ES-I3 (cell line): Measurements from ENCODE around the gene GNPTG.

Source experiments
- H3K36me3 ChIP-seq: 2 replicates; pipeline ENCODE4 v1.6.1; 2013; ENCODE audit warnings: mild to moderate bottlenecking, low read length, control low read depth, moderate library complexity; ENCODE audit not compliant: insufficient read depth
- H3K4me1 ChIP-seq: 2 replicates; pipeline ENCODE4 v1.6.1; 2013; ENCODE audit warnings: mild to moderate bottlenecking, control low read depth, low read length; ENCODE audit not compliant: insufficient read depth
- H3K9ac ChIP-seq: 2 replicates; pipeline ENCODE4 v1.6.1; 2013; ENCODE audit warnings: low read depth, mild to moderate bottlenecking, low read length, moderate library complexity
- H3K9me3 ChIP-seq: 2 replicates; pipeline ENCODE4 v1.6.1; 2013; ENCODE audit warnings: mild to moderate bottlenecking, low read length, moderate library complexity; ENCODE audit not compliant: control insufficient read depth, insufficient read depth

The GNPTG gene

DNA sequence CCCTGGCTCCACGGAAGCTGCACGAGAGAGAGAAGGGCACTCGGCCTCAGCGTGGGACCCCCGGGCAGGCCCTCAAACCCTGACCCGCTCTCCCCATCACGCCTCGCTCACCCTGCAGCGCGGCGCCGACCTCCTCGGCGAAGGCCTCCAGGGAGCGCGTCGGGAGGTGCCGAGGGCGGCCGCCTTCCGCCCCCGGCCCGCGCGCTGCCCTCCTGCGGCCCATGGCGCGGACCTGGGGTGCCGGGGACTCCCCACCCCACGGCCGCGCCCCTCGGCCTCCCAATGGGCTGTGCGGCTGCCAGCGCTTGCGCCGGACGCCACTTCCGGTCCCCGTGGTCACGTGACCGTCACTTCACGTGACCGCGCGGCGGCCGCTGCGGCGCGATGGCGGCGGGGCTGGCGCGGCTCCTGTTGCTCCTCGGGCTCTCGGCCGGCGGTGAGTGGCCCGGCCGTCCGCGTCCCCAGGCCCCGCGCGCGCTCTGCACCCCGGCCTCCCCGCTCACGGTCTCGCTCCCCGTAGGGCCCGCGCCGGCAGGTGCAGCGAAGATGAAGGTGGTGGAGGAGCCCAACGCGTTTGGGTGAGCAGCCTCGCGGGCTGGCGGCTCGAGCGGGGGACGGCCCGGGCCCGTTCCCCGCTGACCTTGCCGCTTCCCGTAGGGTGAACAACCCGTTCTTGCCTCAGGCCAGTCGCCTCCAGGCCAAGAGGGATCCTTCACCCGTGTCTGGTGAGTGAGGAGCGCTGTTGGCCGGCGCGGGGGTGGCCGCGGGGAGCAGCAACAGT lies at the start of gene GNPTG, which contains the start of gene TSR3:
Gene GNPTG (plus strand): TSS at position 350 of the 781 bp plus-strand sequence. CDS start 35 bp downstream, at position 385.
Gene TSR3 (minus strand): TSS at position 297 of the 781 bp plus-strand sequence. CDS start 74 bp downstream, at position 223.
- H3K9ac ChIP-seq: peak within 1 kb of the TSS; percentile 72
- 0 out of 2 replicates have a peak, but pooled peaks cover 3% of the 10 kb centered on the region for H3K4me1 ChIP-seq
- H3K36me3 ChIP-seq: no peaks in the 10 kb centered on the region
- H3K9me3 ChIP-seq: no peaks in the 10 kb centered on the region

DNA sequence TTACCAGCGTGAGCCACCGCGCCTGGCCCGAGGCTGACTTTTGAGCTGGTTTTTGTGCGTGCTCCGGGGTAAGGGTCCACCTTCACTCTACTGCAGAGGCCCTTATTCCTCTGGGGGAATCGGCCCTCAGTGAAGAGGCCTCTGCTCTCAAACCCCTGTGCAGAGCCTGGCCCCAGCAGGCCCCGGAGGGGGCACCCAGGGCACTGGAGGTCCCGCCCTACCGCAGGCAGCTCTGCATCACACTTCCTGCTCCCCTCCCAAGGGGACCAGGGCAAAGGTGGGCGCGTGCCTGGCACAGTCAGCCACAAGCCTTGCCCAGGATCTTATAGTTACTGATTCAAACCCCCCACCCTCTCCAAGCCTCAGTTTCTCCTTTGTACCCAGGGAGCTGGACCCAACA lies 45.9 kb upstream of the GNPTG start:
- peaks cover 4% of the 10 kb centered on the region; the same call in 1 of the 2 replicates for H3K4me1 ChIP-seq
- H3K9ac ChIP-seq: no peak overlapping the region
- no peaks in the 10 kb centered on the region for H3K36me3 ChIP-seq

DNA sequence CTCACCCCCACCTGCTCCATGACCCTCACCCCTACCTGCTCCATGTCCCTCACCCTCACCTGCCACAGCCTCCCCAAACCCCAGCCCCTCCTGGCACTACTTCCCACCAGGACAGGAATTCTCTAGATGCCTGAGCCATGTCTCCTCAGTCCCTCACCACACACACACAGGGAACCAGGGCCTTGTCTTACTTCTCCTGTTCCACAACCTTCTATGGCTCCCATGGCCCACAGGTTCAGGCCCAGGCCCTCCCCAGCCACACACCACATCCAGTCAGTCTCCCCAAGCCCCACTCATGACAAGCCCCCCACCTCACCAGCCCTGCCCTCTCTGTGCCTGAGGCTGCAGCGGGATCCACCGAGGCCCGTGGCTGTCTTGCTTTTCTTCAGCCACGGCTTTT lies 45.4 kb upstream of the GNPTG start:
- peaks cover 6% of the 10 kb centered on the region; the same call in 1 of the 2 replicates for H3K4me1 ChIP-seq
- no peak overlapping the region for H3K9ac ChIP-seq

More for the DNA sequence above, 45.9 kb upstream of the GNPTG start:
- no peaks in the 10 kb centered on the region for H3K9me3 ChIP-seq

DNA sequence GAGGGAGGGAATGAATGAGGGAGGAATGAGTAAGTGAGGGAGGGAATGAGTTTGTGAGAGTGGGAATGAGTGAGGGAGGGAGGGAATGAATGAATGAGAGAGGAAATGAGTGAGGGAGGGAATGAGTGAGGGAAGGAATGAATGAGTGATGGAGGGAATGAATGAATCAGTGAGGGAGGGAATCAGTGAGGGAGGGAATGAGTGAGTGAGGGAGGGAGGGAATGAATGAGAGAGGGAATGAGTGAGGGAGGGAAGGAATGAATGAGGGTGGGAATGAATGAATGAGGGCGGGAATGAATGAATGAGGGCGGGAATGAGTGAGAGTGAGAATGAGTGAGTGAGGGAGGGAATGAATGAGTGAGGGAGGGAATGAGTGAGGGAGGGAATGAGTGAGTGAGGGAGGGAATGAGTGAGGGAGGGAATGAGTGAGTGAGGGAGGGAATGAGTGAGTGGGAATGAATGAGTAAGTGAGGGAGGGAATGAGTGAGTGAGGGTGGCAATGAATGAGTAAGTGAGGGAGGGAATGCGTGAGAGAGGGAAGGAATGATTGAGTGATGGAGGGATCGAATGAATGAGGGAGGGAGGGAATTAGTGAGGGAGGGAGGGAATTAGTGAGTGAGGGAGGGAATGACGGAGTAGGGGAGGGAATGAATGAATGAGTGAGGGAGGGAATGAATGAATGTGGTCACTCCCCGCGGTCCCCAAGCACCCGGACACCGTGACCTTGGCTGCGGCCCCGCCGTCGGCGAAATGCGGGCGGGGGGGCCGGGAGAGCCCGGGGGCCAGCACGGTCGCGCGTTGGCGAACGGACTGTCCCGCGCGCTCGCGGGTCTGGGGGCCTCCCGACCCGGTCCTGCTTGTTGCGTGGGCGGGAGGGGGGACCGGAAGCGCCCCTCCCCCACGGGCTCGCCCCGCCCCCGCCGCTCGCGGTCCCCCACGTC lies 43.4 kb upstream of the GNPTG start:
- H3K36me3 ChIP-seq: no peaks in the 10 kb centered on the region; the same call in 1 of the 2 replicates
- peak overlapping the region; percentile 56; the same call in 1 of the 2 replicates for H3K9ac ChIP-seq
- H3K9me3 ChIP-seq: no peaks in the 10 kb centered on the region
- peaks cover 5% of the 10 kb centered on the region; the same call in 1 of the 2 replicates for H3K4me1 ChIP-seq

More for the DNA sequence above, 45.4 kb upstream of the GNPTG start:
- Histone ChIP-seq H3K36me3 (no peaks in the 10 kb centered on the region), H3K9me3 (no peaks in the 10 kb centered on the region)

DNA sequence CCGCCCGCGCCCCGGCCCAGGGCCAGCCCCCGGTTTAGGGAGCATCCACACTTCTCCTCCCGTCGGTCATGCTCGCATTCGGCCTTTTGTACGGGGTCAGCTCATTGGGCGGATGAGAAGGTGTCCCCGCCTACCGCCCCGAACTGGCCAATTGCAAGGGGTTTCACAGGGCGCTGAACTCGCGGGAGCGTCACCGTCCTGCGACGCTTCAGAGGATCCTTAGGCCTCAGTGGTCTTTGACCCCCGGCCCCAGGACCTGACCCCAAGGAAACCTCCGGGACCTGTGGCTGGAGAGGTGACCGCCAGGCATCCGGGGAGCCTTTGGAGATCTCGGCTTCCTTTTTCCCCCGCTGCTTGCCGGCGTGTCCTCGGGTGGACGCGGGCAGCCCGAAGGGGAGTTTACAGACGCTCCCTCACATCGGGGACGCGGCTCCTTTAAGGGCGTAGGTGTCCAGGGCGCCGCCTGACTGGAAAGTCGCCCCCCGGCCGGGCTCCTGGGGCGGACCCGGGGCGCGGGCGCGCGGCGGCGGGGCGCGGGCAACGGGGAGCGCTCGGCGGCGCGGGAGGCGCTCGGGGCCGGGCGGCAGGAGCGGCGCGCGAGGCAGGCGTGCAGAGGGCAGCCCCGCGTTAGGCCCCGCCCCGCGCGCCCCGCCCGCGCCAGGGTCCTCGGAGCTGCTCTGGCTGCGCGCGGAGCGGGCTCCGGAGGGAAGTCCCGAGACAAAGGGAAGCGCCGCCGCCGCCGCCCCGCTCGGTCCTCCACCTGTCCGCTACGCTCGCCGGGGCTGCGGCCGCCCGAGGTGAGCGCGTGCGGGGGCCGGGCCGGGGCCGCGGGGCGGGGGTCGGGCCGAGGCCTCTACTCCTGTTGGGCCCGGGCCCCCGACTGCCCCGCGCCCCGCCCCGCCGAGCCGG lies 42.5 kb upstream of the GNPTG start, which contains the start of gene UBE2I:
Gene UBE2I (plus strand): TSS at position 660 of the 909 bp plus-strand sequence. CDS start 4,395 bp downstream, outside the sequence.
- Histone ChIP-seq H3K9me3 (no peaks in the 10 kb centered on the region), H3K4me1 (peaks cover 5% of the 10 kb centered on the region; the same call in 1 of the 2 replicates), H3K9ac (peak within 1 kb of the TSS; percentile 90), H3K36me3 (peaks cover 4% of the 10 kb centered on the region; the same call in 1 of the 2 replicates)

DNA sequence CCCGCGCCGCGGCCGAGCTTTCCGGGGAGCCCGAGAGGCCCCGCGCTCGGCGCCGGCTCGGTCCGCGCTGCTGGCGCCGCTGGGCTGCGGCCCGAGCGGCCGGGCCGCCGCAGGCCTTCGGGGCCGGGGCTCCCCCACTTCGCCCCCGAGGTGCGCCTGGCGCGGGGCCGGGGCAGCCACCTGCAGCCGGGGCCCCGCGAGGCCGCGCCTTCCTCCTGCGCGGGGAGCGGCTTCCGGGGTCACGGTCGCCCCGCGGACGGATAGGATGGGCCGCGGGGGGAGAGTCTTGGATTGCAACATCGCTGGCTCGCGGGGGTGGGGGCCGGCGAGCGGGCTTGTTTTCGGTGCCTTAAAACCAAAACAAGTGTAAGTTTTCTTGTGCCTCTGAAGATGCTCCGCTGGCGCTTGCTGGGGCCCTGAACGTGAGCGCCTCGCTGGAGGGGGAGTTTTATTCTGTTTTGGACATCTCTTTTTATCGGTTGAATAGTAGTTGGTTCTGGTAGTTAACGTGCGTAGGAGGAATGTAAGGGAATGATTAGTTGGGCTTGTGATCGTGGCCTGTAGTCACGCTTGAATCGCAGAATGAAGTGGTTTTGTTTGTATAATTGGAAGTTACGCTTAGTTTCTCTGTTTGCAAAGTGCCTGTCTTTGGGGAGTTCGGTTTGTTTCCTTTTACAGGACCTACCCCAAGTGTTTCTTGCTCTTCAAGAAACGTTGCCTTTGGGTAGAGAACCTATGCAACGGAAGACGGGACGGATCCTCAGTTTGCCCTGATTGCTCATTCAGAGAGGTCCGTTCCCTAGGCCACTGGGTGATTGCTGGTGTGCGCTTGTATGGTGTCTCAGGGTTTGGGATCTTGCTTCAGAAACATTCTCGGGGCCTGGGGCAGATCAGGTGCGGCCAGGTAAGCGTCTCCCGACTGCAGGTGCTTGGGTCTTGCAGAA lies 41.6 kb upstream of the GNPTG start:
- Histone ChIP-seq H3K9me3 (no peaks in the 10 kb centered on the region), H3K4me1 (peaks cover 5% of the 10 kb centered on the region; the same call in 1 of the 2 replicates), H3K9ac (peak overlapping the region; percentile 90), H3K36me3 (peaks cover 5% of the 10 kb centered on the region; the same call in 1 of the 2 replicates)

DNA sequence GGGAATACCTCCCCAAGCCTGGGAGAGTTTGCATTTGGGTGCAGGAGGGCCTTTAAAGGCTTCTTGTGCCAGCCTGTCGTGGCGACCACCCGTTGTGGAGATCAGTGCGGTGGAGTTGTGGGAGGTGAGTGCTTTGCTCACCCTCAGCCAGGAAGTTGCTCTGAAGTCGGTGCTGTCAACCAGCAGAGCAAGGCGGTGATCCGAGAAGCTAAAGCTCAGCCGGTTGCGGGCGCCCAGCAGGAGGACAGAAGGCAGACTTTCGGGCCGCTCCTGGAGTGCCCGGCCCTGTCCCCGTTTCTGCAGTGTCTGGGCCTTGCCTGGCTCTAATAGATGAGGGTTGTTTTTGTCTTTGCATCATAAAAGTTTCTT lies 40.9 kb upstream of the GNPTG start:
- Histone ChIP-seq H3K4me1 (peaks cover 5% of the 10 kb centered on the region; the same call in 1 of the 2 replicates), H3K9me3 (no peaks in the 10 kb centered on the region), H3K36me3 (peaks cover 9% of the 10 kb centered on the region), H3K9ac (peak overlapping the region; percentile 90; the same call in 1 of the 2 replicates)

DNA sequence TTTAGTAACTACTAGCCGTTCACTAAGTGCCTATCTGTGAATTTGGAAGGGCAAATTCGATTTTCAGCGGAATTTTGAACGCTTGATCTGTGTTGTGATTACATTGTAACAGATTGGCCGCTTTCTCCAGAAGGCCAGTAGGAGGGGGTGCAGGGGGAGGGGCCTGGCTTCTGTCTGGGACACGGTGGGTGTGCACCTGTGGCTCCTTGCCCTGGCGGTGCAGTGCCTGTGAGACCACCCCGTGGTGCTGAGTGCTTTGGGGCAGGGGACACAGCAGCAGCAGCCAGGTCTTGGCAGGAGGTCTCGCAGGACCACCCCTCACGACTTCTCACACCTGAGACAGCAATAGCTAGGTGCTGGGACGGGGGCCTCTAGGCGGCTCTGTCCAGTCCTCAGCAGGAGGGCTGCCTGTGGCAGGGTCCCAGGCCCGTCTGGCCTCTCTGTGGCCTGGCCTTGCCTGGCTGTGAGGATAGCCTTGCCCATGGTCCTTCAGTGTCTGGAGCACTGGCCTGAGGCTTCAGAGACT lies 40.5 kb upstream of the GNPTG start:
- Histone ChIP-seq H3K9ac (peak overlapping the region; percentile 90; the same call in 1 of the 2 replicates), H3K4me1 (peaks cover 5% of the 10 kb centered on the region; the same call in 1 of the 2 replicates), H3K9me3 (no peaks in the 10 kb centered on the region), H3K36me3 (peaks cover 13% of the 10 kb centered on the region)

DNA sequence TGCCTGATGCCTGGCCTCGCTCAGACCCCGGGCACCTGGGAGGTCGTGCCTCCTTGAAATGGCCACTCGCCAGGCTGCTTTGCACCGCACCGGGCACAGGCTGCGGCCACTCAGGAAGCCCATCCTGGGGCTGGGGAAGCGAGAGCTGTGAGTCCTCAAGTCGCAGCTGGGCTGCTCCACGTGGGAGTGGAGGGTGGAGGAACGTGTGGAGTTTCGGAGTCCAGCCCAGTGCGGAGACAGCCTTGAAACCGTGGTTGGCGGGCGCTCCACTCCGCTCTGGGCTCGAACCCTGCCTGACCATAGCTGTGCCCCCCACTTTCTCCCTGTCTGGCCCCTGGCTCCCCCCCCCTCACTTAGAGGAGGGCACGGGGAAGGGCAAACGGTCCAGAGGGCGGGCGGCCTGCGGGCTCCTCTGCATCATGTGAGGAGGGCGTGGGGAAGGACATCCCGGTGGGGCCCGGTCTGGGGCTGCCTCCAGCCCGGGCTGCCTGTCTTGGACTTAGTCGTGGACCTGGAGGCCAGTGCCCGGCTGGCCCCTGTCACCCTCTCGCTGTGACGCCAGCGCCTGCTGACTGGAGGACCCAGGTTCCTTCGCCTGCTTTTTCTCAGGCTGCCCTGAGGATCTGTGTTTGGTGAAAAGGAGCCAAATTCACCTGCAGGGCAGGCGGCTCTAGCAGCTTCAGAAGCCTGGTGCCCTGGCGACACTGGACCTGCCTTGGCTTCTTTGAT lies 39.8 kb upstream of the GNPTG start:
- H3K9ac ChIP-seq: no peak overlapping the region; the same call in 1 of the 2 replicates

DNA sequence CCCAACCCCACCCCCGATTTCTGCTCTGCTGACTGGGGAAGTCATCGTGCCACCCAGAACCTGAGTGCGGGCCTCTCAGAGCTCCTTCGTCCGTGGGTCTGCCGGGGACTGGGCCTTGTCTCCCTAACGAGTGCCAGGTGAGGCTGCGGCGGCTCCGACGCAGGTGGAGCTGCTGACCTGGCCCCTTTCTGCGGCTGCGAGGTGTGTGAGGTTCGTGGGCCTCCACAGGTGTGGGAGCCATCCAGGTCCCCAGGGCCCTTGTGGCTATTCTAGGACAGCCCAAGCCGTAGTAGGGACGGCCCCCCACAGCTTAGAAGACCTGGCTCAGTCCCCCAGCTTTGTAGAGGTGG lies 39.3 kb upstream of the GNPTG start:
- Histone ChIP-seq H3K36me3 (peaks cover 21% of the 10 kb centered on the region), H3K4me1 (peaks cover 5% of the 10 kb centered on the region; the same call in 1 of the 2 replicates), H3K9me3 (no peaks in the 10 kb centered on the region), H3K9ac (no peak overlapping the region)

More for the DNA sequence above, 39.8 kb upstream of the GNPTG start:
- Histone ChIP-seq H3K9me3 (no peaks in the 10 kb centered on the region), H3K36me3 (peaks cover 19% of the 10 kb centered on the region), H3K4me1 (peaks cover 5% of the 10 kb centered on the region; the same call in 1 of the 2 replicates)

DNA sequence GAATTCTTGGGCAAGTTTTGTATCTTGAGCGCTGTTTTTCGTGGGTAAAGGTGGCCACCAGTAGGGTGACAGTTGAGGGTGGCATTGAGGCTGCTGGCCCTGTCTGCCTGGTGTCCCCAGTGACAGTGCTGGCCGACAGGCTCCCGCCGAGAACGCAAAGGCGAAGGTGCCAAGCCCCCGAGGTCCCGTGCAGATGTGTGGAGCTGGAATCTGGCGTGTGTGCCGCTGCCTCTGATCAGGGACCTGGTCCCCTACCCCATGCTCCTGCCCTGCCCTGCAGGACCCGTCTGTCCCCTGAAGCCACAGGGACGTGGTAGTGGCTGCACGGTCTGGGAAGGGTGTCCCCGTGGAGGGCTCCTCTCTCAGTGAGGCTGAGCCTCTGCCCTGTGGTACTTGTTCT lies 38.8 kb upstream of the GNPTG start:
- H3K9ac ChIP-seq: no peak overlapping the region
- peaks cover 21% of the 10 kb centered on the region for H3K36me3 ChIP-seq

More for the DNA sequence above, 38.8 kb upstream of the GNPTG start:
- Histone ChIP-seq H3K4me1 (peaks cover 5% of the 10 kb centered on the region; the same call in 1 of the 2 replicates), H3K9me3 (no peaks in the 10 kb centered on the region)
